HTR-8/SVneo (cell line): ENCODE measurements around the gene HES4.
"Not testable (repeated sequence)": the region's sequence is repeated elsewhere in the genome, so short reads cannot be mapped to it uniquely, and the experiment has no call there.

ENCODE experiments used
- DNase-seq: peaks from one replicate; pipeline ENCODE4 v3.0.0; 2011; ENCODE audit warnings: low spot score, mixed read lengths; ENCODE audit not compliant: insufficient read length
- FAIRE-seq: peaks from 2 replicates; lab custom pipeline; 2011; peaks lifted over from hg19 to GRCh38; lab: Jason Lieb, UNC

The HES4 gene

GRCh38 chr1:1000357-1001056 lies 610 bp upstream of the HES4 start:
- DNase-seq (peak; percentile 82), FAIRE-seq (peak; percentile 98)

- FAIRE-seq (no peak), DNase-seq (no peak)
These were observed 737 bp downstream of the HES4 start for GRCh38 chr1:998995-999724.

GRCh38 chr1:998745-998994 lies 1.2 kb downstream of the HES4 start:
- FAIRE-seq: no peak
- DNase-seq: no peak

GRCh38 chr1:997993-998744 lies 1.7 kb downstream of the HES4 start:
- no peak for FAIRE-seq
- DNase-seq: no peak

GRCh38 chr1:997713-997992 lies 2.2 kb downstream of the HES4 start:
- no peak for FAIRE-seq
- no peak for DNase-seq

GRCh38 chr1:996851-997712 lies 2.8 kb downstream of the HES4 start:
- no peak for FAIRE-seq
- DNase-seq: no peak

- no peak for DNase-seq
- no peak for FAIRE-seq
These were observed 3.9 kb downstream of the HES4 start for GRCh38 chr1:995665-996633.

GRCh38 chr1:994546-994945 lies 5.4 kb downstream of the HES4 start:
- not testable (repeated sequence) for FAIRE-seq, DNase-seq

- DNase-seq (no peak), FAIRE-seq (no peak)
These were observed 6.4 kb downstream of the HES4 start for GRCh38 chr1:993379-993995.

- DNase-seq: no peak
- FAIRE-seq: no peak
These were observed 7.5 kb downstream of the HES4 start for GRCh38 chr1:992362-992761.

- FAIRE-seq: no peak
- DNase-seq: no peak
These were observed 8.0 kb downstream of the HES4 start for GRCh38 chr1:991895-992294.

GRCh38 chr1:991275-991674 lies 8.6 kb downstream of the HES4 start:
- not testable (repeated sequence) for DNase-seq, FAIRE-seq

- DNase-seq, FAIRE-seq: not testable (repeated sequence)
These were observed 11.8 kb downstream of the HES4 start for GRCh38 chr1:988061-988460.

- DNase-seq (no peak), FAIRE-seq (no peak)
These were observed 14.8 kb downstream of the HES4 start for GRCh38 chr1:985126-985525.

- FAIRE-seq: no peak
- no peak for DNase-seq
These were observed 15.5 kb downstream of the HES4 start for GRCh38 chr1:984476-984814.

GRCh38 chr1:983798-984475 lies 16.0 kb downstream of the HES4 start:
- FAIRE-seq (peak; percentile 64), DNase-seq (no peak)

GRCh38 chr1:982765-983436 lies 17.0 kb downstream of the HES4 start:
- no peak for FAIRE-seq
- DNase-seq: no peak

- no peak for FAIRE-seq
- DNase-seq: no peak
These were observed 17.8 kb downstream of the HES4 start, which contains the start of gene PERM1 for GRCh38 chr1:981955-982558. Gene PERM1 (minus strand): TSS chr1:982093. CDS start chr1:981029, 1,064 bp downstream.
